B cell (primary cell): Measurements from ENCODE around the gene ZNF407. TPM values are rescaled to one million over a fixed set of nuclear protein-coding genes. Genes with fewer than 3 reads are reported as not detected.

ENCODE experiments used
- ATAC-seq: fragments of 200-7000 bp; cut with Tn5 transposase; one replicate; pipeline ENCODE4 v1.10.0; 2021; ENCODE audit warnings: low read depth, mild to moderate bottlenecking, moderate number of reproducible peaks, moderate library complexity
- CTCF ChIA-PET: fragments of 350-600 bp; sonication (Branson Sonifier 250); formaldehyde crosslinking; loops from one replicate; lab custom pipeline; 2021; ENCODE audit warnings: antibody characterized with exemption, inconsistent platforms; lab: Charles Lee
- POLR2A ChIA-PET: fragments of 350-600 bp; sonication (Branson Sonifier 250); formaldehyde crosslinking; loops from one replicate; lab custom pipeline; 2021; ENCODE audit warnings: antibody characterized with exemption; lab: Charles Lee
- DNase-seq: peaks from one replicate; pipeline ENCODE4 v3.0.0; 2013
- H2AFZ ChIP-seq: 2 replicates; pipeline ENCODE4 v1.6.1; 2012; ENCODE audit warnings: mild to moderate bottlenecking, low read depth, low read length; ENCODE audit not compliant: insufficient read depth, poor library complexity, severe bottlenecking
- H3K27ac ChIP-seq, 2 donors: 1 replicate in 1 of 2; 2 replicates in 1 of 2; pipeline ENCODE4 v1.5.1; 2012 to 2013; ENCODE audit warnings: low read length in 2 of 2, mild to moderate bottlenecking in 2 of 2, moderate library complexity in 1 of 2
- H3K27me3 ChIP-seq, 4 experiments: fragments of 200-600 bp in 1 of 4; sonication (generic) in 1 of 4; replicated peaks in 1 of 4; 1 replicate in 2 of 4; 2 replicates in 2 of 4; pipeline versions ENCODE4 v1.6.1 to v1.7.0; 2013 to 2016; ENCODE audit warnings: low read length in 3 of 4, mild to moderate bottlenecking in 2 of 4, mixed read lengths in 1 of 4, moderate library complexity in 1 of 4; ENCODE audit not compliant: insufficient read depth in 4 of 4, control insufficient read depth in 3 of 4; ENCODE audit errors: control extremely low read depth in 1 of 4
- H3K36me3 ChIP-seq, 2 experiments: replicated peaks in 1 of 2; 1 replicate in 1 of 2; 2 replicates in 1 of 2; pipeline versions ENCODE4 v1.6.1 to v1.7.1; 2013; ENCODE audit warnings: low read length in 1 of 2; ENCODE audit not compliant: insufficient read depth in 2 of 2, control insufficient read depth in 1 of 2; ENCODE audit errors: control extremely low read depth in 1 of 2, extremely low read depth in 1 of 2
- H3K4me1 ChIP-seq, 2 donors: fragments of 200-600 bp in 1 of 2; sonication (generic) in 1 of 2; 1 replicate in 1 of 2; 2 replicates in 1 of 2; pipeline versions ENCODE4 v1.5.1 to v1.6.1; 2013 to 2017; ENCODE audit warnings: low read length in 2 of 2; ENCODE audit not compliant: control insufficient read depth in 2 of 2, insufficient read depth in 2 of 2
- H3K4me2 ChIP-seq: replicated peaks from 2 replicates; pipeline ENCODE3; 2012; ENCODE audit warnings: mild to moderate bottlenecking, low read depth, low read length; ENCODE audit not compliant: poor library complexity, severe bottlenecking
- H3K4me3 ChIP-seq, 5 experiments: fragments of 200-600 bp in 1 of 5; sonication (generic) in 1 of 5; 1 replicate in 3 of 5; 2 replicates in 2 of 5; pipeline versions ENCODE4 v1.5.1 to v1.7.0; 2011 to 2016; ENCODE audit warnings: low read length in 4 of 5, mild to moderate bottlenecking in 4 of 5, low read depth in 2 of 5, control low read depth in 1 of 5, moderate library complexity in 1 of 5; ENCODE audit not compliant: insufficient read depth in 1 of 5; ENCODE audit errors: control extremely low read depth in 1 of 5, extremely low read depth in 1 of 5
- H3K79me2 ChIP-seq: fragments of 200-600 bp; sonication (generic); one replicate; pipeline ENCODE4 v1.6.0; 2016; ENCODE audit warnings: low read length; ENCODE audit not compliant: control insufficient read depth, insufficient read depth
- H3K9ac ChIP-seq: fragments of 200-600 bp; sonication (generic); 2 replicates; pipeline ENCODE4 v1.6.1; 2017; ENCODE audit warnings: mild to moderate bottlenecking, low read length, moderate library complexity
- H3K9me3 ChIP-seq, 3 donors: one replicate each; pipeline versions ENCODE4 v1.6.1 to v1.7.1; 2013; ENCODE audit warnings: low read length in 2 of 3; ENCODE audit not compliant: control insufficient read depth in 2 of 3, insufficient read depth in 1 of 3; ENCODE audit errors: control extremely low read depth in 1 of 3
- H4K20me1 ChIP-seq: 2 replicates; pipeline ENCODE4 v1.6.0; 2012; ENCODE audit warnings: mild to moderate bottlenecking, low read length; ENCODE audit not compliant: insufficient read depth, control insufficient read depth, poor library complexity, severe bottlenecking
- H3K27ac Mint-ChIP-seq: one replicate; pipeline ENCODE4 v1.8.0; 2021; ENCODE audit warnings: mixed read lengths
- H3K27me3 Mint-ChIP-seq: one replicate; pipeline ENCODE4 v1.8.0; 2021; ENCODE audit warnings: mixed read lengths
- H3K4me1 Mint-ChIP-seq: one replicate; pipeline ENCODE4 v1.8.0; 2021; ENCODE audit warnings: mixed read lengths
- H3K4me3 Mint-ChIP-seq: one replicate; pipeline ENCODE4 v1.8.0; 2021; ENCODE audit warnings: mixed read lengths
- H3K9me3 Mint-ChIP-seq: one replicate; pipeline ENCODE4 v1.8.0; 2022; ENCODE audit warnings: mixed read lengths; ENCODE audit not compliant: insufficient read depth
- EZH2 ChIP-seq: IDR thresholded peaks from 2 replicates; pipeline ENCODE4 v1.6.1; 2012; ENCODE audit warnings: borderline replicate concordance, low read depth, mild to moderate bottlenecking, moderate library complexity, low read length; ENCODE audit not compliant: insufficient read depth, poor library complexity, severe bottlenecking
- WGBS: methylation state at CpG from one replicate; pipeline ENCODE4 v1.1.5; 2013; ENCODE audit warnings: missing lambda C conversion rate; ENCODE audit not compliant: insufficient coverage; 5-methylcytosine and 5-hydroxymethylcytosine counted together
- intact Hi-C: fragments of 100-400 bp; cut with micrococcal nuclease; formaldehyde crosslinking; loops from one replicate; pipeline ENCODE4 v1.10.0; 2022
- polyA plus RNA-seq: library from polyadenylated mRNA; depleted of rRNA; stranded (reverse); fragments of >200 nt; gene quantifications from 2 replicates; pipeline ENCODE4 v1.2.3, GENCODE V29; 2012
- total RNA-seq, 2 donors: library from RNA; stranded (reverse); fragments of 120-200 nt in 1 of 2; gene quantifications; 1 replicate in 1 of 2; 2 replicates in 1 of 2; pipeline versions ENCODE4 v1.2.3 to v1.2.4, GENCODE V29; 2013 to 2022
- TF ChIP-seq, protein P1 (sequence below): fragments of 200-600 bp; IDR thresholded peaks from one replicate; pipeline ENCODE4 v1.8.0; 2022; ENCODE audit warnings: antibody characterized with exemption, mild to moderate bottlenecking

Gene ZNF407
- total and polyA plus RNA-seq, 2 donors (not counting 1 experiment from before 2014, with no cell fraction given), result 4.5 to 37.1 TPM

DNA sequence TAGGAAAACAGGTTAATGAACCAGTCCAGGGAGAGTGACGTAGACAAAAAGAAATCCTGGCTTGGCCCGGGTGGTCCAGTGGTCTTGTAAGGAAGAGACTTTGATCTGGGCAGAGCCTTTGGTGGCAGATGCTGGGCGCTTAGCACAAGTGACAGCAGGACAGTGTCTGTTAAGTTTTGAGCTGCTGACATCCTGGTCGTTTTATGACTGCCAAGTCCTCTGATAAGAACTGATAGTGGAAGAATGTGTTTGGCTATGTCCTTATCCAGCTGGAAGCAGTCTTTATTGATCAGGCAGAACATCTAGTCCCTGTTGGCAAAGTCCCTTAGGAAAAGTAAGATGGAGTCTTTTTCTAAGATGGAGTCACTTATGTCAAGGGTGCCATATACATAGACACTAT is 27.4 kb upstream of the ZNF407 start:
- WGBS, result 75% methylated on average over 4 of the region's 4 CpGs
- TF ChIP-seq EZH2, result no peak
- TF ChIP-seq, protein P1, sequence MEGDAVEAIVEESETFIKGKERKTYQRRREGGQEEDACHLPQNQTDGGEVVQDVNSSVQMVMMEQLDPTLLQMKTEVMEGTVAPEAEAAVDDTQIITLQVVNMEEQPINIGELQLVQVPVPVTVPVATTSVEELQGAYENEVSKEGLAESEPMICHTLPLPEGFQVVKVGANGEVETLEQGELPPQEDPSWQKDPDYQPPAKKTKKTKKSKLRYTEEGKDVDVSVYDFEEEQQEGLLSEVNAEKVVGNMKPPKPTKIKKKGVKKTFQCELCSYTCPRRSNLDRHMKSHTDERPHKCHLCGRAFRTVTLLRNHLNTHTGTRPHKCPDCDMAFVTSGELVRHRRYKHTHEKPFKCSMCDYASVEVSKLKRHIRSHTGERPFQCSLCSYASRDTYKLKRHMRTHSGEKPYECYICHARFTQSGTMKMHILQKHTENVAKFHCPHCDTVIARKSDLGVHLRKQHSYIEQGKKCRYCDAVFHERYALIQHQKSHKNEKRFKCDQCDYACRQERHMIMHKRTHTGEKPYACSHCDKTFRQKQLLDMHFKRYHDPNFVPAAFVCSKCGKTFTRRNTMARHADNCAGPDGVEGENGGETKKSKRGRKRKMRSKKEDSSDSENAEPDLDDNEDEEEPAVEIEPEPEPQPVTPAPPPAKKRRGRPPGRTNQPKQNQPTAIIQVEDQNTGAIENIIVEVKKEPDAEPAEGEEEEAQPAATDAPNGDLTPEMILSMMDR, result no peak
- ATAC-seq, result no peak
- H3K4me3 Mint-ChIP-seq, result no peak overlapping the region
- H3K4me2 ChIP-seq, result no peak overlapping the region
- ChIA-PET POLR2A (no interaction called here), CTCF (interaction anchor here (1.1 kb wide), 1 partner anchor 18 kb away, joined by 4 read pairs; no protein-coding TSS in a partner anchor)
- H4K20me1 ChIP-seq, result no peaks in the 10 kb centered on the region
- H3K9me3 ChIP-seq, result peaks cover 0 to 8% (median 3%) of the 10 kb centered on the region in 3 donors
- H3K27me3 Mint-ChIP-seq, result peaks cover 13% of the 10 kb centered on the region
- H3K27me3 ChIP-seq, result peaks cover 0 to 6% (median 0%) of the 10 kb centered on the region in 4 experiments
- no peak overlapping the region for H3K4me3 ChIP-seq
- H3K9me3 Mint-ChIP-seq, result peaks cover 7% of the 10 kb centered on the region
- H2AFZ ChIP-seq, result no peak overlapping the region
- no peak for DNase-seq
- peaks cover 4% of the 10 kb centered on the region for H3K4me1 Mint-ChIP-seq
- H3K79me2 ChIP-seq, result no peaks in the 10 kb centered on the region
- H3K27ac Mint-ChIP-seq, result no peak overlapping the region
- intact Hi-C loops, result no loop called here
- no peak overlapping the region for H3K9ac ChIP-seq
- H3K27ac ChIP-seq, result no peak overlapping the region
- H3K36me3 ChIP-seq, result no peaks in the 10 kb centered on the region
- H3K4me1 ChIP-seq, result no peaks in the 10 kb centered on the region

DNA sequence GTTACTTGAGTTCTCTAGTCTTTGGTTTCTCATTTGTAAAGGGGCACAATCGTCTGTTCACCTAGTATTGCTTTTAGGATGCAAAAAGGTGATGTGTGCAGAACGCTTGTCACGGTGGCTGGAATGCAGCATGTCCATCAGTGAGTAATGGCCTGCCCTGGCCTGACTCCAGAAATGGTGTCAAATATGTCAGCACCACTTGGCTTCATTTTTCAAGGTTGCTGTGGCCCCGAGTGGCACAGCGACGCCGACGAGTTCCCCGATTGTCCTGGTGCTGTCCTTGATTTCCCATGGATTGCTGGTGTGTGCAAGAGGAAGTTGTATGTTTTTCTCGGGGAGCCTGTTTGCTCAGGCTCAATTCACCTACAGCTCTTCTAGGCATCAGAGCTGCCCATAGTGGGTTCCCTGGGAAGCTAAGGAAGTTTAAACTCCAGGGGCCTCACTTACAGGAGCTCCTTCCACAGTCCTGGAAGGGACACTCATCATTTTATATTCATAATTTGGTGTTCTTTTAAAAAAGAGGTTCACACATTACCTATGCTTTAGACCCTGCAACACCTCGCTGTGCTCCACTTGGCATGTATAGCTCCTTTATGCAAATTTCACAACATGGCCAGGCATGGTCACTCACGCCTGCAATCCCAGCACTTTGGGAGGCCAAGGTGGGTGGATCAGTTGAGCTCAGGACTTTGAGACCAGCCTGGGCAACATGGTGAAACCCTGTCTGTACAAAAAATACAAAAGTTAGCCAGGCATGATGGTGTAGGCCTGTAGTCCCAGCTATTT is 25.6 kb upstream of the ZNF407 start:
- no peak for DNase-seq
- Mint-ChIP-seq H3K4me3 (no peak overlapping the region), H3K27ac (no peak overlapping the region), H3K4me1 (peaks cover 4% of the 10 kb centered on the region), H3K27me3 (peaks cover 13% of the 10 kb centered on the region), H3K9me3 (peaks cover 2% of the 10 kb centered on the region)
- H3K4me1 ChIP-seq, result no peaks in the 10 kb centered on the region
- POLR2A ChIA-PET, result no interaction called here
- no peaks in the 10 kb centered on the region for H4K20me1 ChIP-seq
- CTCF ChIA-PET, result interaction anchor here (1.4 kb wide), 1 partner anchor 20 kb away, joined by 4 read pairs; no protein-coding TSS in a partner anchor
- no peak overlapping the region for H3K4me2 ChIP-seq
- 96% methylated on average over 4 of the region's 12 CpGs for WGBS
- no peak overlapping the region for H2AFZ ChIP-seq
- no peaks in the 10 kb centered on the region for H3K9me3 ChIP-seq
- H3K27ac ChIP-seq, result no peak overlapping the region
- TF ChIP-seq, protein P1, result no peak
- TF ChIP-seq EZH2, result no peak
- no peak overlapping the region for H3K4me3 ChIP-seq
- intact Hi-C loops, result no loop called here
- peaks cover 0 to 6% (median 0%) of the 10 kb centered on the region in 4 experiments for H3K27me3 ChIP-seq
- no peaks in the 10 kb centered on the region for H3K36me3 ChIP-seq
- ATAC-seq, result no peak
- H3K79me2 ChIP-seq, result no peaks in the 10 kb centered on the region
- no peak overlapping the region for H3K9ac ChIP-seq
